ENCODE data around the gene SLC26A3.

Gene SLC26A3

GRCh38 chr7:107813524-107813923 lies 10.5 kb upstream of the SLC26A3 start:
- Histone ChIP-seq H3F3A (ENCODE audit: insufficient read depth, low read length) (no peaks in the 10 kb centered on the region), H3K9ac (ENCODE audit: low read length) (no peak overlapping the region), H2AFZ (ENCODE audit: low read length) (no peak overlapping the region), H3K36me3 (ENCODE audit: insufficient read depth, low read length) (no peaks in the 10 kb centered on the region), H3K9me3 (ENCODE audit: low read length) (no peaks in the 10 kb centered on the region), H3K27me3 (ENCODE audit: insufficient read depth, low read length) (no peaks in the 10 kb centered on the region), H3K4me3 (ENCODE audit: low read depth, low read length, poor library complexity, severe bottlenecking) (no peak overlapping the region), H3K27ac (ENCODE audit: low read depth, low read length, poor library complexity, severe bottlenecking) (no peak overlapping the region), H3K4me2 (ENCODE audit: low read length) (no peak overlapping the region), H3K4me1 (ENCODE audit: insufficient read depth, low read length, severe bottlenecking) (no peaks in the 10 kb centered on the region), H3K79me2 (ENCODE audit: insufficient read depth, low read length) (no peaks in the 10 kb centered on the region), H3K9me2 (ENCODE audit: low read depth, low read length) (no peaks in the 10 kb centered on the region), H4K20me1 (ENCODE audit: insufficient read depth, low read length) (no peaks in the 10 kb centered on the region)
- no peak for TF ChIP-seq CTCF (IDR thresholded peaks at IDR 0.05; ENCODE audit: low read length)
- no peak for TF ChIP-seq EZH2 (IDR thresholded peaks at IDR 0.05; ENCODE audit: borderline replicate concordance, low read length)

- H3K4me1 ChIP-seq (ENCODE audit: insufficient read depth, low read length, severe bottlenecking), result no peaks in the 10 kb centered on the region
- no peaks in the 10 kb centered on the region for H3K36me3 ChIP-seq (ENCODE audit: insufficient read depth, low read length)
- TF ChIP-seq CTCF (IDR thresholded peaks at IDR 0.05; ENCODE audit: low read length) (no peak), EZH2 (IDR thresholded peaks at IDR 0.05; ENCODE audit: borderline replicate concordance, low read length) (no peak)
- no peaks in the 10 kb centered on the region for H3K27me3 ChIP-seq (ENCODE audit: insufficient read depth, low read length)
- H3K9ac ChIP-seq (ENCODE audit: low read length), result no peak overlapping the region
- H3K9me2 ChIP-seq (ENCODE audit: low read depth, low read length), result no peaks in the 10 kb centered on the region
- no peak overlapping the region for H3K4me2 ChIP-seq (ENCODE audit: low read length)
- no peaks in the 10 kb centered on the region for H3F3A ChIP-seq (ENCODE audit: insufficient read depth, low read length)
- no peak overlapping the region for H3K27ac ChIP-seq (ENCODE audit: low read depth, low read length, poor library complexity, severe bottlenecking)
- H2AFZ ChIP-seq (ENCODE audit: low read length), result no peak overlapping the region
- H4K20me1 ChIP-seq (ENCODE audit: insufficient read depth, low read length), result no peaks in the 10 kb centered on the region
- H3K79me2 ChIP-seq (ENCODE audit: insufficient read depth, low read length), result no peaks in the 10 kb centered on the region
- no peaks in the 10 kb centered on the region; the same call in 1 of the 2 replicates for H3K9me3 ChIP-seq (ENCODE audit: low read length)
- H3K4me3 ChIP-seq (ENCODE audit: low read depth, low read length, poor library complexity, severe bottlenecking), result no peak overlapping the region
Measured at GRCh38 chr7:107811934-107812333, 8.9 kb upstream of the SLC26A3 start.

- no peaks in the 10 kb centered on the region for H3K9me2 ChIP-seq (ENCODE audit: low read depth, low read length)
- H3K4me2 ChIP-seq (ENCODE audit: low read length), result no peak overlapping the region
- H4K20me1 ChIP-seq (ENCODE audit: insufficient read depth, low read length), result no peaks in the 10 kb centered on the region
- H3K9me3 ChIP-seq (ENCODE audit: low read length), result no peaks in the 10 kb centered on the region; the same call in 1 of the 2 replicates
- no peak overlapping the region for H3K27ac ChIP-seq (ENCODE audit: low read depth, low read length, poor library complexity, severe bottlenecking)
- no peak for TF ChIP-seq CTCF (IDR thresholded peaks at IDR 0.05; ENCODE audit: low read length)
- TF ChIP-seq EZH2 (IDR thresholded peaks at IDR 0.05; ENCODE audit: borderline replicate concordance, low read length), result no peak
- no peaks in the 10 kb centered on the region for H3K79me2 ChIP-seq (ENCODE audit: insufficient read depth, low read length)
- H2AFZ ChIP-seq (ENCODE audit: low read length), result no peak overlapping the region
- no peaks in the 10 kb centered on the region for H3K36me3 ChIP-seq (ENCODE audit: insufficient read depth, low read length)
- no peak overlapping the region for H3K4me3 ChIP-seq (ENCODE audit: low read depth, low read length, poor library complexity, severe bottlenecking)
- H3F3A ChIP-seq (ENCODE audit: insufficient read depth, low read length), result no peaks in the 10 kb centered on the region
- no peaks in the 10 kb centered on the region for H3K4me1 ChIP-seq (ENCODE audit: insufficient read depth, low read length, severe bottlenecking)
- no peak overlapping the region for H3K9ac ChIP-seq (ENCODE audit: low read length)
- no peaks in the 10 kb centered on the region for H3K27me3 ChIP-seq (ENCODE audit: insufficient read depth, low read length)
Measured at GRCh38 chr7:107810626-107811025, 7.6 kb upstream of the SLC26A3 start.

All from OCI-LY1 (cell line).